GM19455 (cell line): Measurements from ENCODE around the gene CENPM.

Experiments
- ATAC-seq: cut with Tn5 transposase; IDR thresholded peaks from one replicate; pipeline ENCODE4 v1.9.1; 2021; ENCODE audit not compliant: unreplicated experiment

Gene CENPM

GRCh38 chr22:41915035-41915785 lies 31.7 kb downstream of the CENPM start, which contains the start of gene SHISA8:
TSS of gene SHISA8 (minus strand) at chr22:41915074. CDS start at chr22:41914667, 407 bp downstream.
- no peak for ATAC-seq

DNA sequence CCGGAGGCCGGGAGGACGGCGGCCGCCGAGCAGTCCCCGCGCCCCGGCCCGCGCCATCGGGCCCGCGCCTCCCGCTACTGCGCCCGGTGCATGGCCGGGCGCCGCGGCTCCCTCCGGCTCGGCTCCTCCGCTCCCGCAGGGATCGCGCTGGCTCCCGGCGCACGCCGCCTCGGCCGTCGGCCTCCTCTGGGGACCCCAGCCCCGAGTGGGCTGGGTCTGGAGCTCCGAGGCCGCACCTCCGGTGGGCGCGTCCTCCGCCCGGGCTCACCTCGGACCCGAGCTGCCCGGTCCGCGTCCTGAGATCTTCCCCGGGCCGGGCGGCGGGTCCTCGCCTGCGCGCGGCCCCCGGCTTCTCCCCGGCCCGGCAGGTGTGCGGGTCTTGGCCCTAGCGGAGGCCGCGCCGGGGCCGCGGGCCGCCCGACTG lies 32.3 kb downstream of the CENPM start:
- no peak for ATAC-seq

GRCh38 chr22:41913842-41914534 lies 33.0 kb downstream of the CENPM start:
- ATAC-seq: no peak

DNA sequence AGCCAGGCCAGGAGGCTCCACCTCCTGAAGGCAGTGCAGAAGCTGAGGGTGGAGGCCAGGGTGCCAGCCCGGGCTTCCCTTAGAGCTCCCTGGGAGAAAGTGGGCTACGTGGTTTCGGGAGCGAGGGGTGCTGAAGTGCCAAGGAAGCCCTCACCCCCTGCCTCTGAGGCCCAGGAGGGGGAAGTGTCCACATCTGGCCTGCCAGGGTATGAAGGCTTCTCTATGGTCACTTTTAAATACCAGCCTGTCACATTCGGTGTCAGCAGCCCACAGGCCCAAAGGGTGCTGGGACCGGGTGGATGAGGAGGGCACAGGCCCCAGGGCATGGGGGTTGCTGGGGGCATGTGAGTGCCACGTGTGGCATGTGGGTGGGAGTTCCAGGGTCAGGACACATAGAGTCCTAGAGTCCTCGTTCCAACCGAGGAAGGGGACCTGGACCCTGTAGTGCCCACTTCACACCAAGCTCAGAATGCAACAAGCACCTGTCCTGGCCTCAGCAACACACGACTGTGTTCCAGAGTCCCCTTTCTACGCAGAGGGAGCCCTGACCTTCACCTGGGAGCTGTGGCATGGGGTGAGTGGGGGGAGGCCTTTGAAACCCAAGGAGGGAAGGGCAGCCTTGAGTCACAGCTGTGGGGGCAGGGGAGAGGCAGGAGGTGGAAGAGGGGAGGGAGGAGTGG lies 33.8 kb downstream of the CENPM start:
- no peak for ATAC-seq

DNA sequence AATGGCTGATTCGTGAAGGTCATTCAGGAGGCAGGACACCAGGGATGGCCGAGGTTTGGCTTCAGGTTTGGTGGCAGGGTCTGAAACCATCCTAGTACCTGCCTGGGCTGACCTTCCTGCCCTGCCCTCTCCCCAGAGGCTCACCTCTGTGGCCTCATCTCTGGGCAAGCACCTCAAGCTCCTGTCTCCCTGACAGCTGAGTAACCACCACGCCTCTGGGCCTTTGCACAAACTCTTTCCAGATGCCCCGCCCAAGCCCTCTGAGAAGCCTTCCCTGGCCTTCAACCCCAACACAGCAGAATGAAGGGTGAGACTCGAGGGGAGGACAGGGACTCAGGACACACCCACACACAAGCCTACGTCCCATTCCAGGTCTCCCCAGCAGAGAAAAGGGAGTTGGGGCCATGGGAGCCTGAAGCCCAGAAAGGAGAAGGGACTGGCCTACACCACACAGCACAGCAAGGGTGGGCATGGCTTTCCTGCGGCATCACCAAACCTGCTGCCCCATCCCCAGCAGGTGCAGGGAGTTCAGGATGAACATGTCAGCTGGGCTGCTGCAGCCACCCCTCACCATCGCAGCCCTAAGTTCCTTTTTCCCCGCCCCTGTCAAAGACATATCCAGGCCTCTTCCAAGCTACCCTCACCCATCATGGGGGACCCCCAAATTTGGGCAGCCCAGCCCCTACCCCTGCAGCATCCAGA lies 34.5 kb downstream of the CENPM start:
- ATAC-seq: no peak

DNA sequence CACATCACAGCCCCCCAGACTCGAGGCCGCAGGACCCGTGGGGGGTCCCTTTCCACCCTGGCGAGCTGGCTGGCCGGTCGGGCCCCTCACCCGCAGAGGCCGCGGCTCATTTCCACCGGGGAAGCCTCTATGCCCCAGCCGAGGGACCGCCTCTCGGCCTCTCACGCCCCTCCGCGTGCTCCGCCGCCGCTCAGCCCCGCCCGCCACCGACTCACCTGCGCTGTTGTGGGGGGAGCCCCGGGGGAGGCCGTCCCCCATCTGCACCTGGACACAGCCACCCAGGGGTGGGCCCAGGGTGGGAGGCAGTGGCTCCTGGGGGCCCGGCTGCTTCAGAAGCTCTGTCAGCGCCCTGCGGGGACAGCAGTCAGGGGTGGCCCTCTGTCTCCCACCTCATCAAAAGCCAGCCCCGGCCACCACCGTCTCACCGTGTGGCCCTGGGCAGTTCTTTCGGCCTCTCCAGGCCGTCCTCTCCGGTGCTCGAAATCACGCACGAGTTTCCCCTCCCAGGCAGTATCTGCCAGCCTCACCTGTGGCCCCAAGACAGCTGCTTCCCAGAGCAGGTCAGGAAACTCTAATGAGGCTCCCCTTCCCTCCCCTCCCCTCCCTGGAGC lies 35.8 kb downstream of the CENPM start:
- ATAC-seq: no peak

GRCh38 chr22:41910050-41911000 lies 36.6 kb downstream of the CENPM start:
- no peak for ATAC-seq

- ATAC-seq: no peak
Observed at GRCh38 chr22:41909310-41910049, 37.5 kb downstream of the CENPM start.

DNA sequence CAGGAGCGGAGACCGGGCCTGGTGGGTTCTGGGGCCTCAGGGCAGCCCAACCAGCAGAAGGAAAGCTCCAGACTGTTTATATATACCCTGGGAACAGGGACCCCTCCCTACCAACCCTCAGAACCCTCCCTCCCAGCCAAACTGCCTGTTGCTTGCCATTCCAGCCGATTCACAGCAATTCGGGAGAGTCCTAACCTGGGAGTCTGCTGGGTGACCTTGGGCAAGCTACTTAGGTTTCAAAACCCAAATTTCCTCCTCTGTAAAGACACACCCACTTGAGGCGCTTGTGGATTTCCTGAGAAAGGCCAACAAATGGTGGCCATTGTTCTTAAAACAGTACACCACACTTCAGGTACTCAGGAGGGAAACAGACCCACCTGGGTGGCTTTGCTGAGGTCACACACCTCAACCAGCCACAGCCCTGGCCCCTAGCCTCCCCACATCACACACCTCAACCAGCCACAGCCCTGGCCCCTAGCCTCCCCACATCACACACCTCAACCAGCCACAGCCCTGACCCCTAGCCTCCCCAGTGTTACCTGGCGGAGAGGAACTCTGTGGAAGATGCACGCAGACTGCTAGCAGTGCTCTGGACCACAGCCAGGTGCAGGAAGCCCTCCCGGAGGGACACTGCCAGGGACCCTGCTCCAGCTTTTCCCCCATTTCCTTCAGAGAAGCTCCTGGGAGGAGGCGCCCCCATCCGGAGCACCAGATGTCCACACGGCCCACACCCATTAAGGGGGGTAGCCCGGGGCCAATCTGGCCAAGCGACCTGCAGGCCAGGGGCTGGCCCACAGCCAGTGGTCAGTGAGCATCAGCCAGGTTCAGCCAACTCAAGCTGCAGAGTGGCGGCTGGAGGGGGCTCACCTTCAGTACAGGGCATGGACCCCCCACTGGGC lies 38.3 kb downstream of the CENPM start:
- ATAC-seq: no peak

GRCh38 chr22:41907436-41908401 lies 39.2 kb downstream of the CENPM start:
- no peak for ATAC-seq

GRCh38 chr22:41906822-41907221 lies 40.1 kb downstream of the CENPM start:
- ATAC-seq: no peak

GRCh38 chr22:41905411-41906202 lies 41.3 kb downstream of the CENPM start:
- ATAC-seq: no peak

DNA sequence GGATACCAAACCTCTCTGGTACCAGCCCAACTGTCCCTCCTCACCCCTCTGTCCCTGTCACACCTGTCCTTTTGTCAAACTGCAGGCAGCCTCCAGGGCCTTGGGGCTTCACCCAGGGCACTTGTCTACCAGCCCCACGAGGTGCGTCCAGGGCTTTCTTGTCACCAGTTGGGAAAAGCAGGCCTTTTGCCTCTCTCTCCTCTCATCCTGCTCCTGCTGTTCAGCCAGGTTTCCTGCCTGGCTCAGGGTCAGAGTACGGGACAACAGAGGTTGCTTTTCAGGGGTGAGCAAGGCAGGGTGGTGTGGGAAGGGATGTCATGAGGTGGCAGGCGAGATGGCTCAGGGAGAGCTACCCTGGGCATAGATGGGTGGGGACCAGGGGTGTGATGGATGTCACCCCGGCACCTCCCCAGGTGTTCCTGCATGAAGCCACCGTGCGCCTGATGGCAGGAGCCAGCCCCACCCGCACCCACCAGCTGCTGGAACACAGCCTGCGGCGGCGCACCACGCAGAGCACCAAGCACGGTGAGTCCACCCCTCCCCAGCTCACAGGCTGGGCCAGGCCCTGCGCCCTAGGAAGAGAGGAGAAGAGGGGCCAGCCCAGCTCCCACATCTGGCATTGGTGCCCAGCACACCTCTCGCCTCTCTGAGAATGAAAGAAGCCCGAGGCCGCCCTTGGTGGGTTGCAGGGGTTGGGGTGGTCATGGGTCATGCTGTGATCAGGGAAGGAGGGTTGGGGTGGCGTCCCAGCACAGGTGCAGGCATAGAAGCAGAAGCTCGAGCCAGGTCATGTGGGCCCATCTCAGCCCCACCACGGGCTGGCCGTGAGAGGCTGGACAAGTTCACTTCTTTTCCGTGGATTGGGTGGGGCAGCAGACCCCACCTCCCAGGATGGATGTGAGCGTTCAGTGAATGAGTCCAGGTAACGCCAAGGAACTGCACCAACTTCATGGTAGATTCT lies 42.2 kb downstream of the CENPM start:
- ATAC-seq: no peak

DNA sequence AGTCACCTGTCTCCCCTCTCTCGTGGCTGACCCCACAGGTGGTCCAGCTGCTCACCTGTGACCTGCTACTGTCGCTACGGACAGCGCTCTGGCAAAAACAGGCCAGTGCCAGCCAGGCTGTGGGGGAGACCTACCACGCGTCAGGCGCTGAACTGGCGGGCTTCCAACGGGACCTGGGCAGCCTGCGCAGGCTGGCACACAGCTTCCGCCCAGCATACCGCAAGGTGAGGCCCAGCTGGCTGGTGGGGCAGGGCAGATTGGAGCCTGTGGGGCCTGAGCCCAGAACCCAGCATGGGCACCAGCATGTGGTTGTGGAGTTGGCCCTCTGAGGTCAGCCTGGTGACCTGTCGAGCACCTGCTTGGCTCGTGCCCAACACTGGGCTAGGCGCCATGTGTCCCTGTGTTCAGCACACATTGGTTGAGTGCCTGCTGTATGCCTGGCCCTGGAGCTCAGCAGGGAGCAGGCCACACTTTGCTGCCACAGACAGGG lies 44.0 kb downstream of the CENPM start:
- ATAC-seq: no peak

DNA sequence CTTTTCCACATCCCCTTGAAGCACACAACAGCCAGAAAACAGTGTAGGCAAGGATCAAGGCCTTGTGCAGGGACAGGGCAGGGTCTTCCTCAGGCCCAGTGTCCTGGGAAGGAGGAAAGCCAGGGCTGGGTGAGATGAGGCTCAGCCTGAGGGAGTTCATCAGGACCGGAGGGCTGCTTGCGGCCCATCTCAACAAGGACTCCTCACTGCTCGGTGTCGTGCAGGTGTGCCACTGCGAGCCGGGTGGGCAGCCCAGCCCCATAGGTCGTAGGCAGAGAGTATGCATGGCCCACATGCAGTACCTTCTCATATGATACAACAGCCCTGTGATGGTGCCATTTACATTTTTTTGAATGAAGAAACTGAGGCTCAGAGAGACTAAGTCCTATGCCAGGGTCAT lies 44.9 kb downstream of the CENPM start:
- no peak for ATAC-seq
